CMK (cell line): ENCODE measurements around the gene GLRA3.
"Not testable (repeated sequence)": the region's sequence is repeated elsewhere in the genome, so short reads cannot be mapped to it uniquely, and the experiment has no call there.

ENCODE experiments used
- DNase-seq: peaks from one replicate; pipeline ENCODE4 v3.0.0-alpha.2; 2010; ENCODE audit warnings: low read depth

Gene GLRA3

GRCh38 chr4:174828845-174829701 lies at the start of gene GLRA3:
TSS of gene GLRA3 (minus strand) at chr4:174829247. CDS start at chr4:174828811, 436 bp downstream.
- DNase-seq = no peak

- DNase-seq = no peak
These were observed 45.9 kb upstream of the GLRA3 start for GRCh38 chr4:174874898-174875297.

- DNase-seq = no peak
These were observed 44.9 kb upstream of the GLRA3 start for GRCh38 chr4:174873931-174874330.

GRCh38 chr4:174873146-174873545 lies 44.1 kb upstream of the GLRA3 start:
- DNase-seq = not testable (repeated sequence)

- no peak for DNase-seq
These were observed 42.4 kb upstream of the GLRA3 start for GRCh38 chr4:174871407-174871806.

GRCh38 chr4:174870311-174870710 lies 41.3 kb upstream of the GLRA3 start:
- DNase-seq = no peak

- DNase-seq = no peak
These were observed 40.3 kb upstream of the GLRA3 start for GRCh38 chr4:174869339-174869738.

- DNase-seq = no peak
These were observed 38.9 kb upstream of the GLRA3 start for GRCh38 chr4:174867903-174868302.

- no peak for DNase-seq
These were observed 36.5 kb upstream of the GLRA3 start for GRCh38 chr4:174865418-174865985.

GRCh38 chr4:174864031-174864430 lies 35.0 kb upstream of the GLRA3 start:
- DNase-seq = no peak

- DNase-seq = no peak
These were observed 31.5 kb upstream of the GLRA3 start for GRCh38 chr4:174860588-174860987.

GRCh38 chr4:174859904-174860303 lies 30.9 kb upstream of the GLRA3 start:
- DNase-seq = no peak

GRCh38 chr4:174856926-174857800 lies 28.1 kb upstream of the GLRA3 start:
- no peak for DNase-seq

GRCh38 chr4:174855050-174855449 lies 26.0 kb upstream of the GLRA3 start:
- DNase-seq = no peak

GRCh38 chr4:174853629-174854028 lies 24.6 kb upstream of the GLRA3 start:
- DNase-seq = no peak

GRCh38 chr4:174848596-174848995 lies 19.5 kb upstream of the GLRA3 start:
- DNase-seq = no peak

GRCh38 chr4:174847801-174848427 lies 18.9 kb upstream of the GLRA3 start:
- no peak for DNase-seq

GRCh38 chr4:174835536-174835935 lies 6.5 kb upstream of the GLRA3 start:
- DNase-seq = no peak

- DNase-seq = no peak
These were observed 5.4 kb upstream of the GLRA3 start for GRCh38 chr4:174834477-174834876.

GRCh38 chr4:174826660-174827059 lies 2.4 kb downstream of the GLRA3 start:
- DNase-seq = no peak

GRCh38 chr4:174815282-174815681 lies 13.8 kb downstream of the GLRA3 start:
- DNase-seq = no peak

- DNase-seq = no peak
These were observed 15.8 kb downstream of the GLRA3 start for GRCh38 chr4:174813292-174813691.
